ENCODE results near the gene CD276. TPM values are rescaled to one million over a fixed set of nuclear protein-coding genes. Genes with fewer than 3 reads are reported as not detected.

The CD276 gene
- total RNA-seq, 5 donors from 2014 or later (not counting 1 experiment from before 2014, with no cell fraction given) = 0.66 to 0.76 (median 0.76) TPM; not detected in 2

- Mint-ChIP-seq H3K27me3 (peaks cover 35 to 47% of the 10 kb centered on the region in 2 donors), H3K4me1 (no peaks in the 10 kb centered on the region), H3K9me3 (no peaks in the 10 kb centered on the region), H3K36me3 (no peaks in the 10 kb centered on the region), H3K27ac (no peak overlapping the region), H3K4me3 (no peak overlapping the region)
- Histone ChIP-seq H3K9me3 (no peaks in the 10 kb centered on the region), H3K27ac (ENCODE audit: low read length) (no peak overlapping the region), H3K36me3 (ENCODE audit: control insufficient read depth in 2 of 2, extremely low read depth in 1 of 2, insufficient read depth in 1 of 2, low read length in 1 of 2) (no peaks in the 10 kb centered on the region), H3K4me3 (ENCODE audit: control insufficient read depth in 1 of 2, extremely low read depth in 1 of 2, low read length in 1 of 2) (no peak overlapping the region), H3K4me1 (ENCODE audit: control insufficient read depth in 1 of 2, extremely low read depth in 1 of 2, insufficient read depth in 2 of 2, low read length in 2 of 2) (no peaks in the 10 kb centered on the region), H3K27me3 (replicated peaks in 1 of 2; ENCODE audit: control insufficient read depth in 2 of 2, extremely low read depth in 1 of 2, insufficient read depth in 2 of 2, low read length in 1 of 2) (peaks cover 0 to 50% of the 10 kb centered on the region in 2 experiments)
- ChIA-PET POLR2A (no interaction called here), CTCF (no interaction called here)
- ATAC-seq (replicated peaks in 1 of 4) (no peak), DNase-seq (no peak)
- 48% methylated on average over 7 of the region's 7 CpGs for WGBS (ENCODE audit: insufficient coverage)
Measured at GRCh38 chr15:73745073-73745472, 60.9 kb downstream of the CD276 start.

- CTCF ChIA-PET = no interaction called here
- H3K4me1 Mint-ChIP-seq = no peaks in the 10 kb centered on the region
Measured at GRCh38 chr15:73746261-73746660, 62.1 kb downstream of the CD276 start.

GRCh38 chr15:73746883-73747282 is 62.7 kb downstream of the CD276 start:
- ChIA-PET CTCF (no interaction called here), POLR2A (interaction anchor here in 1 of 2 donors (0.5 kb wide), 1 partner anchor 1385 kb away, joined by 3 read pairs; no protein-coding TSS in a partner anchor)
- DNase-seq (no peak), ATAC-seq (replicated peaks in 1 of 4) (no peak)
- Mint-ChIP-seq H3K36me3 (no peaks in the 10 kb centered on the region), H3K27me3 (peaks cover 35 to 55% of the 10 kb centered on the region in 2 donors), H3K9me3 (no peaks in the 10 kb centered on the region), H3K27ac (no peak overlapping the region), H3K4me1 (peaks cover 0 to 2% (median 2%) of the 10 kb centered on the region in 3 donors), H3K4me3 (no peak overlapping the region)
- H3K4me1 ChIP-seq (ENCODE audit: control insufficient read depth in 1 of 2, extremely low read depth in 1 of 2, insufficient read depth in 2 of 2, low read length in 2 of 2) = peaks cover 0 to under 1% of the 10 kb centered on the region in 2 experiments
- no peaks in the 10 kb centered on the region for H3K36me3 ChIP-seq (ENCODE audit: control insufficient read depth in 2 of 2, extremely low read depth in 1 of 2, insufficient read depth in 1 of 2, low read length in 1 of 2)
- 20% methylated on average over 7 of the region's 7 CpGs for WGBS (ENCODE audit: insufficient coverage)
- H3K4me3 ChIP-seq (ENCODE audit: control insufficient read depth in 1 of 2, extremely low read depth in 1 of 2, low read length in 1 of 2) = no peak overlapping the region
- H3K9me3 ChIP-seq = no peaks in the 10 kb centered on the region
- H3K27ac ChIP-seq (ENCODE audit: low read length) = no peak overlapping the region
- peaks cover 2 to 66% of the 10 kb centered on the region in 2 experiments for H3K27me3 ChIP-seq (replicated peaks in 1 of 2; ENCODE audit: control insufficient read depth in 2 of 2, extremely low read depth in 1 of 2, insufficient read depth in 2 of 2, low read length in 1 of 2)

More at GRCh38 chr15:73746261-73746660, 62.1 kb downstream of the CD276 start:
- H3K4me1 ChIP-seq (ENCODE audit: control insufficient read depth in 1 of 2, extremely low read depth in 1 of 2, insufficient read depth in 2 of 2, low read length in 2 of 2) = no peaks in the 10 kb centered on the region
- POLR2A ChIA-PET = no interaction called here
- no peaks in the 10 kb centered on the region for H3K9me3 ChIP-seq
- no peak for DNase-seq
- 47% methylated on average over 5 of the region's 8 CpGs for WGBS (ENCODE audit: insufficient coverage)
- H3K4me3 ChIP-seq (ENCODE audit: control insufficient read depth in 1 of 2, extremely low read depth in 1 of 2, low read length in 1 of 2) = no peak overlapping the region
- no peaks in the 10 kb centered on the region for H3K9me3 Mint-ChIP-seq
- no peak for ATAC-seq (replicated peaks in 1 of 4)
- H3K27me3 ChIP-seq (replicated peaks in 1 of 2; ENCODE audit: control insufficient read depth in 2 of 2, extremely low read depth in 1 of 2, insufficient read depth in 2 of 2, low read length in 1 of 2) = peaks cover 1 to 60% of the 10 kb centered on the region in 2 experiments
- H3K4me3 Mint-ChIP-seq = no peak overlapping the region
- no peak overlapping the region for H3K27ac ChIP-seq (ENCODE audit: low read length)
- H3K27me3 Mint-ChIP-seq = peaks cover 39 to 55% of the 10 kb centered on the region in 2 donors
- H3K36me3 ChIP-seq (ENCODE audit: control insufficient read depth in 2 of 2, extremely low read depth in 1 of 2, insufficient read depth in 1 of 2, low read length in 1 of 2) = no peaks in the 10 kb centered on the region
- H3K36me3 Mint-ChIP-seq = no peaks in the 10 kb centered on the region
- H3K27ac Mint-ChIP-seq = no peak overlapping the region

GRCh38 chr15:73747847-73748590 is 63.8 kb downstream of the CD276 start:
- H3K36me3 ChIP-seq (ENCODE audit: control insufficient read depth in 2 of 2, extremely low read depth in 1 of 2, insufficient read depth in 1 of 2, low read length in 1 of 2) = no peaks in the 10 kb centered on the region
- H3K9me3 ChIP-seq = no peaks in the 10 kb centered on the region
- DNase-seq (no peak), ATAC-seq (replicated peaks in 1 of 4) (no peak)
- 100% methylated on average over 1 of the region's 11 CpGs for WGBS (ENCODE audit: insufficient coverage)
- no peak overlapping the region for H3K27ac ChIP-seq (ENCODE audit: low read length)
- H3K27me3 Mint-ChIP-seq = peaks cover 35 to 55% of the 10 kb centered on the region in 2 donors
- no peak overlapping the region for H3K4me3 ChIP-seq (ENCODE audit: control insufficient read depth in 1 of 2, extremely low read depth in 1 of 2, low read length in 1 of 2)
- H3K36me3 Mint-ChIP-seq = no peaks in the 10 kb centered on the region
- H3K4me1 Mint-ChIP-seq = peaks cover 0 to 2% (median 2%) of the 10 kb centered on the region in 3 donors
- ChIA-PET POLR2A (no interaction called here), CTCF (interaction anchor here (0.5 to 0.8 kb wide), 2 partner anchors 11 to 18 kb away, joined by 3 to 5 read pairs; no protein-coding TSS in a partner anchor)
- H3K9me3 Mint-ChIP-seq = no peaks in the 10 kb centered on the region
- peaks cover 0 to 5% of the 10 kb centered on the region in 2 experiments for H3K4me1 ChIP-seq (ENCODE audit: control insufficient read depth in 1 of 2, extremely low read depth in 1 of 2, insufficient read depth in 2 of 2, low read length in 2 of 2)
- H3K4me3 Mint-ChIP-seq = no peak overlapping the region
- peaks cover 2 to 65% of the 10 kb centered on the region in 2 experiments for H3K27me3 ChIP-seq (replicated peaks in 1 of 2; ENCODE audit: control insufficient read depth in 2 of 2, extremely low read depth in 1 of 2, insufficient read depth in 2 of 2, low read length in 1 of 2)
- H3K27ac Mint-ChIP-seq = no peak overlapping the region

- H3K4me1 ChIP-seq (ENCODE audit: control insufficient read depth in 1 of 2, extremely low read depth in 1 of 2, insufficient read depth in 2 of 2, low read length in 2 of 2) = peaks cover 0 to 5% of the 10 kb centered on the region in 2 experiments
Measured at GRCh38 chr15:73748730-73749129, 64.5 kb downstream of the CD276 start.

GRCh38 chr15:73749533-73749932 is 65.3 kb downstream of the CD276 start:
- no peaks in the 10 kb centered on the region for H3K36me3 ChIP-seq (ENCODE audit: control insufficient read depth in 2 of 2, extremely low read depth in 1 of 2, insufficient read depth in 1 of 2, low read length in 1 of 2)
- peaks cover 0 to 5% of the 10 kb centered on the region in 2 experiments for H3K4me1 ChIP-seq (ENCODE audit: control insufficient read depth in 1 of 2, extremely low read depth in 1 of 2, insufficient read depth in 2 of 2, low read length in 2 of 2)
- Mint-ChIP-seq H3K9me3 (no peaks in the 10 kb centered on the region), H3K27me3 (peaks cover 46 to 65% of the 10 kb centered on the region in 2 donors), H3K27ac (no peak overlapping the region), H3K4me3 (no peak overlapping the region), H3K36me3 (no peaks in the 10 kb centered on the region), H3K4me1 (peaks cover 0 to 7% (median 4%) of the 10 kb centered on the region in 3 donors)
- WGBS (ENCODE audit: insufficient coverage) = 71% methylated on average over 5 of the region's 5 CpGs
- ChIA-PET POLR2A (interaction anchor here in 1 of 2 donors (0.6 kb wide), 1 partner anchor 16 kb away, joined by 9 read pairs; no protein-coding TSS in a partner anchor), CTCF (no interaction called here)
- no peak overlapping the region for H3K27ac ChIP-seq (ENCODE audit: low read length)
- peaks cover 2 to 72% of the 10 kb centered on the region in 2 experiments for H3K27me3 ChIP-seq (replicated peaks in 1 of 2; ENCODE audit: control insufficient read depth in 2 of 2, extremely low read depth in 1 of 2, insufficient read depth in 2 of 2, low read length in 1 of 2)
- no peak for DNase-seq
- no peak overlapping the region for H3K4me3 ChIP-seq (ENCODE audit: control insufficient read depth in 1 of 2, extremely low read depth in 1 of 2, low read length in 1 of 2)
- ATAC-seq (replicated peaks in 1 of 4) = no peak
- H3K9me3 ChIP-seq = no peaks in the 10 kb centered on the region

More at GRCh38 chr15:73748730-73749129, 64.5 kb downstream of the CD276 start:
- no peaks in the 10 kb centered on the region for H3K9me3 Mint-ChIP-seq
- WGBS (ENCODE audit: insufficient coverage) = 76% methylated on average over 4 of the region's 6 CpGs
- H3K27me3 Mint-ChIP-seq = peaks cover 39 to 58% of the 10 kb centered on the region in 2 donors
- Histone ChIP-seq H3K4me3 (ENCODE audit: control insufficient read depth in 1 of 2, extremely low read depth in 1 of 2, low read length in 1 of 2) (no peak overlapping the region), H3K36me3 (ENCODE audit: control insufficient read depth in 2 of 2, extremely low read depth in 1 of 2, insufficient read depth in 1 of 2, low read length in 1 of 2) (no peaks in the 10 kb centered on the region), H3K9me3 (no peaks in the 10 kb centered on the region), H3K27me3 (replicated peaks in 1 of 2; ENCODE audit: control insufficient read depth in 2 of 2, extremely low read depth in 1 of 2, insufficient read depth in 2 of 2, low read length in 1 of 2) (peaks cover 2 to 69% of the 10 kb centered on the region in 2 experiments), H3K27ac (ENCODE audit: low read length) (no peak overlapping the region)
- POLR2A ChIA-PET = interaction anchor here in 1 of 2 donors (0.6 kb wide), 1 partner anchor 15 kb away, joined by 9 read pairs; no protein-coding TSS in a partner anchor
- no peak overlapping the region for H3K4me3 Mint-ChIP-seq
- H3K27ac Mint-ChIP-seq = no peak overlapping the region
- ATAC-seq (replicated peaks in 1 of 4) (no peak), DNase-seq (no peak)
- H3K36me3 Mint-ChIP-seq = no peaks in the 10 kb centered on the region
- H3K4me1 Mint-ChIP-seq = peaks cover 0 to 5% (median 4%) of the 10 kb centered on the region in 3 donors
- CTCF ChIA-PET = no interaction called here

Measured in T-cell (primary cell).